ENCODE measurements around the gene KLHL22.

- no peak for TF ChIP-seq CEBPB (IDR thresholded peaks at IDR 0.05)
- no peak for TF ChIP-seq YY1 (IDR thresholded peaks at IDR 0.05; ENCODE audit: low read depth)
- no peak for TF ChIP-seq CREB1 (IDR thresholded peaks at IDR 0.05; ENCODE audit: low read depth)
- no peak for TF ChIP-seq MAX (IDR thresholded peaks at IDR 0.05)
- TF ChIP-seq REST (IDR thresholded peaks at IDR 0.05; ENCODE audit: low read depth): no peak
- no peak for TF ChIP-seq EP300 (IDR thresholded peaks at IDR 0.05; ENCODE audit: borderline replicate concordance)
- no peak for TF ChIP-seq TAF1 (IDR thresholded peaks at IDR 0.05; ENCODE audit: low read depth)
- TF ChIP-seq NFIC (IDR thresholded peaks at IDR 0.05): no peak
- no peak for TF ChIP-seq TEAD4 (IDR thresholded peaks at IDR 0.05)
- TF ChIP-seq TCF12 (IDR thresholded peaks at IDR 0.05; ENCODE audit: low read depth): no peak
- TF ChIP-seq RAD21 (IDR thresholded peaks at IDR 0.05; ENCODE audit: low read depth): no peak
- no peak for TF ChIP-seq ZBTB7A (IDR thresholded peaks at IDR 0.05; ENCODE audit: low read depth)
These were observed 11.8 kb downstream of the KLHL22 start for GRCh38 chr22:20483771-20484170.
